HG02870 (cell line): ENCODE results near the gene SRCAP.
A peak's percentile ranks its signal among the peaks of the same experiment; 100 is the strongest.

Source experiments
- ATAC-seq: cut with Tn5 transposase; IDR thresholded peaks from one replicate; pipeline ENCODE4 v1.9.1; 2021; ENCODE audit warnings: mild to moderate bottlenecking, moderate library complexity; ENCODE audit not compliant: unreplicated experiment

Gene SRCAP

GRCh38 chr16:30750876-30751465, 52.0 kb downstream of the SRCAP start:
- ATAC-seq: no peak

GRCh38 chr16:30753596-30753995, 54.6 kb downstream of the SRCAP start:
- ATAC-seq: no peak

- no peak for ATAC-seq
Measured at GRCh38 chr16:30755955-30756780, 57.2 kb downstream of the SRCAP start.

GRCh38 chr16:30756781-30757100, 57.8 kb downstream of the SRCAP start:
- ATAC-seq: no peak

GRCh38 chr16:30757316-30757715, 58.3 kb downstream of the SRCAP start:
- no peak for ATAC-seq

- no peak for ATAC-seq
Measured at GRCh38 chr16:30758988-30759491, 60.1 kb downstream of the SRCAP start.

GRCh38 chr16:30760001-30760559, 61.1 kb downstream of the SRCAP start:
- no peak for ATAC-seq

GRCh38 chr16:30760577-30761426, 61.8 kb downstream of the SRCAP start:
- ATAC-seq: no peak

GRCh38 chr16:30761427-30761927, 62.5 kb downstream of the SRCAP start:
- peak; percentile 21 for ATAC-seq

- ATAC-seq: peak; percentile 88
Measured at GRCh38 chr16:30761928-30762902, 63.2 kb downstream of the SRCAP start, which contains the start of the genes CFAP119 and RNF40. Gene CFAP119, minus strand, starts transcription at chr16:30762062. Its CDS starts 314 bp downstream, at chr16:30761748. Gene RNF40, plus strand, starts transcription at chr16:30762322. Its CDS starts 224 bp downstream, at chr16:30762546.

- ATAC-seq: no peak
Measured at GRCh38 chr16:30762991-30763725, 64.2 kb downstream of the SRCAP start.

- no peak for ATAC-seq
Measured at GRCh38 chr16:30764086-30764485, 65.1 kb downstream of the SRCAP start.

GRCh38 chr16:30764816-30765465, 66.0 kb downstream of the SRCAP start:
- no peak for ATAC-seq

GRCh38 chr16:30766206-30766932, 67.4 kb downstream of the SRCAP start:
- no peak for ATAC-seq

- no peak for ATAC-seq
Measured at GRCh38 chr16:30766933-30767284, 67.9 kb downstream of the SRCAP start.

GRCh38 chr16:30767767-30768465, 68.9 kb downstream of the SRCAP start:
- no peak for ATAC-seq

- ATAC-seq: no peak
Measured at GRCh38 chr16:30768583-30769181, 69.7 kb downstream of the SRCAP start.
